ENCODE data around the gene AGAP2. TPM values are rescaled to one million over a fixed set of nuclear protein-coding genes. Genes with fewer than 3 reads are reported as not detected.

The AGAP2 gene
- total RNA-seq, 1 experiment from 2014 or later = 0.40 TPM

DNA sequence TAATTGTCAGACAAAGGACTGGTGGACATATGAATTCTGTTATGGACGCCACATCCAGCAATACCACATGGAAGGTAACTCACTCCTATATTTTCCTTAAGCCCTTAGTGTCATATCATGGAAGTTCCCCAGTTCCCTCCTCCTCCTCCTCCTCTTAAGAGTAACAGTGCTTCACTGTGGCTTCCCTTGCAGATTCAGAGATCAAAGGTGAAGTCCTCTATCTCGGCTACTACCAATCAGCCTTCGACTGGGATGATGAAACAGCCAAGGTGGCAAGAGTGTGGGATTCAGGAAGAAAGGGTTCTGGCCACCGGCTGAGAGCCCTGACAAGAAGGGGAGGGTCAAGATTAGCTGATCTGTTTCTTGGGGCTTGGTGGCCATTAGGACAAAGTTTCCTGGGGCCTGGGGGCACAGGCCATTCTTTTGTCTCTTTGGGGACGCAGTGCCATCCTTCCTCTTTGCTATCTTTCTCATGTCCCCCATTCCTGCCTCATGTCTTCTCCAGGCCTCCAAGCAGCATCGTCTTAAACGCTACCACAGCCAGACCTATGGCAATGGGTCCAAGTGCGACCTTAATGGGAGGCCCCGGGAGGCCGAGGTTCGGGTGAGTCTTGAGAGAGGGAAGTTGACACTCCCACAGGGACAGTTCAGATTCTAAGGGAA, 42.6 kb downstream of the AGAP2 start:
- H2AFZ ChIP-seq (ENCODE audit: low read length) = no peak overlapping the region
- no peaks in the 10 kb centered on the region for H3K9me3 ChIP-seq (ENCODE audit: low read length)
- H3K4me2 ChIP-seq (ENCODE audit: low read length) = no peak overlapping the region
- peaks cover 23% of the 10 kb centered on the region; the same call in 1 of the 2 replicates for H3K36me3 ChIP-seq (ENCODE audit: low read depth, low read length)
- DNase-seq (no peak), ATAC-seq (no peak)
- intact Hi-C loops (cut with micrococcal nuclease) = no loop called here
- H4K20me1 ChIP-seq (ENCODE audit: low read length) = no peaks in the 10 kb centered on the region
- ChIA-PET CTCF (no interaction called here), POLR2A (ENCODE audit: unreplicated experiment) (no interaction called here)
- BruUV-seq (replicated peaks) = no TSS peak
- H3K27me3 ChIP-seq (ENCODE audit: low read length) = no peaks in the 10 kb centered on the region
- H3K27ac ChIP-seq (ENCODE audit: low read length) = no peak overlapping the region
- H3K4me3 ChIP-seq (ENCODE audit: low read length) = no peak overlapping the region
- H3K79me2 ChIP-seq (ENCODE audit: low read length) = peaks cover 16% of the 10 kb centered on the region
- peaks cover 12% of the 10 kb centered on the region for H3K4me1 ChIP-seq (ENCODE audit: insufficient read depth, low read length)
- H3K9ac ChIP-seq (ENCODE audit: low read length) = no peak overlapping the region
- H3F3A ChIP-seq (ENCODE audit: low read length, unreplicated experiment) = no peaks in the 10 kb centered on the region
- no peaks in the 10 kb centered on the region for H3K9me2 ChIP-seq (replicated peaks; ENCODE audit: low read length)
- TF ChIP-seq EZH2 (IDR thresholded peaks at IDR 0.05; ENCODE audit: low read length, unreplicated experiment) = no peak
- TF ChIP-seq, protein P1, sequence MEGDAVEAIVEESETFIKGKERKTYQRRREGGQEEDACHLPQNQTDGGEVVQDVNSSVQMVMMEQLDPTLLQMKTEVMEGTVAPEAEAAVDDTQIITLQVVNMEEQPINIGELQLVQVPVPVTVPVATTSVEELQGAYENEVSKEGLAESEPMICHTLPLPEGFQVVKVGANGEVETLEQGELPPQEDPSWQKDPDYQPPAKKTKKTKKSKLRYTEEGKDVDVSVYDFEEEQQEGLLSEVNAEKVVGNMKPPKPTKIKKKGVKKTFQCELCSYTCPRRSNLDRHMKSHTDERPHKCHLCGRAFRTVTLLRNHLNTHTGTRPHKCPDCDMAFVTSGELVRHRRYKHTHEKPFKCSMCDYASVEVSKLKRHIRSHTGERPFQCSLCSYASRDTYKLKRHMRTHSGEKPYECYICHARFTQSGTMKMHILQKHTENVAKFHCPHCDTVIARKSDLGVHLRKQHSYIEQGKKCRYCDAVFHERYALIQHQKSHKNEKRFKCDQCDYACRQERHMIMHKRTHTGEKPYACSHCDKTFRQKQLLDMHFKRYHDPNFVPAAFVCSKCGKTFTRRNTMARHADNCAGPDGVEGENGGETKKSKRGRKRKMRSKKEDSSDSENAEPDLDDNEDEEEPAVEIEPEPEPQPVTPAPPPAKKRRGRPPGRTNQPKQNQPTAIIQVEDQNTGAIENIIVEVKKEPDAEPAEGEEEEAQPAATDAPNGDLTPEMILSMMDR (conservative IDR thresholded peaks at IDR 0.05; ENCODE audit: low read depth, low read length) = no peak
- TF ChIP-seq EZH2phosphoT487 (IDR thresholded peaks at IDR 0.05; ENCODE audit: borderline replicate concordance, low read length) = no peak

DNA sequence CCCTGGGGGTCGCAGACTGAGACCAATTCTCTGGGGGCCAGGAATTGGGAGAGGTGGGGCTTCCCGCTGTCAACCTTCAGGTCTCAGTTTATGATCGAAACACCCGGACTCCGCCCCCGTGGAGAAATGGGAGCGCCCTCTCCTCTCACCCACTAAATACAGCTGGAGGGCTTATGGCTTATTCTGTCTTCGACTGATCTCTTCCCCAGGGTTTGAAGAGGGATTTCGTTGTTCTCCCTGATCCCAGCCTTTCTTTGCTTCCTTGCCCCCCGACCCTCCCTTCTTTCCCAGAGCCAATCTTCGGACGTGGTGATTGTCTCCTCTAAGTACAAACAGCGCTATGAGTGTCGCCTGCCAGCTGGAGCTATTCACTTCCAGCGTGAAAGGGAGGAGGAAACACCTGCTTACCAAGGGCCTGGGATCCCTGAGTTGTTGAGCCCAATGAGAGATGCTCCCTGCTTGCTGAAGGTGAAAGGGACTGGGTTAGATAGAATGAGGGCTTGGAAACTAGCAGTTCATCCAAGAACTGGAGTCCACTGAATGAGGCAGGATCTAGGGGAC, 44.0 kb downstream of the AGAP2 start:
- Histone ChIP-seq H3K4me2 (ENCODE audit: low read length) (peak overlapping the region; percentile 100), H2AFZ (ENCODE audit: low read length) (peak overlapping the region; percentile 98), H3K27ac (ENCODE audit: low read length) (no peak overlapping the region), H3K9me2 (replicated peaks; ENCODE audit: low read length) (no peaks in the 10 kb centered on the region), H3K79me2 (ENCODE audit: low read length) (peaks cover 16% of the 10 kb centered on the region), H3F3A (ENCODE audit: low read length, unreplicated experiment) (no peaks in the 10 kb centered on the region), H4K20me1 (ENCODE audit: low read length) (no peaks in the 10 kb centered on the region), H3K9ac (ENCODE audit: low read length) (peak overlapping the region; percentile 75), H3K4me3 (ENCODE audit: low read length) (peak overlapping the region; percentile 97), H3K4me1 (ENCODE audit: insufficient read depth, low read length) (peaks cover 12% of the 10 kb centered on the region), H3K36me3 (ENCODE audit: low read depth, low read length) (peaks cover 23% of the 10 kb centered on the region; the same call in 1 of the 2 replicates), H3K9me3 (ENCODE audit: low read length) (no peaks in the 10 kb centered on the region), H3K27me3 (ENCODE audit: low read length) (no peaks in the 10 kb centered on the region)
- ChIA-PET CTCF (no interaction called here), POLR2A (ENCODE audit: unreplicated experiment) (no interaction called here)
- intact Hi-C loops (cut with micrococcal nuclease) = loop anchor here (5.0 kb wide), 1 partner anchor 112 kb away; no protein-coding TSS in a partner anchor
- ATAC-seq = peak; percentile 23
- TF ChIP-seq EZH2phosphoT487 (IDR thresholded peaks at IDR 0.05; ENCODE audit: borderline replicate concordance, low read length) = no peak
- TF ChIP-seq EZH2 (IDR thresholded peaks at IDR 0.05; ENCODE audit: low read length, unreplicated experiment) = no peak
- TF ChIP-seq, protein P1 (conservative IDR thresholded peaks at IDR 0.05; ENCODE audit: low read depth, low read length) = no peak
- BruUV-seq (replicated peaks) = TSS peak; percentile 78
- DNase-seq = peak; percentile 16

All from PC-3 (cell line).